CD8-positive, alpha-beta memory T cell (primary cell): ENCODE data around the gene IMP4. TPM values are rescaled to one million over a fixed set of nuclear protein-coding genes. Genes with fewer than 3 reads are reported as not detected.
A peak's percentile ranks its signal among the peaks of the same experiment; 100 is the strongest.

Experiments used
- CTCF ChIA-PET: fragments of 350-600 bp; sonication (Branson Sonifier 250); formaldehyde crosslinking; loops from one replicate; lab custom pipeline; 2021; ENCODE audit warnings: antibody characterized with exemption; lab: Charles Lee
- POLR2A ChIA-PET: fragments of 350-600 bp; sonication (Branson Sonifier 250); formaldehyde crosslinking; loops from one replicate; lab custom pipeline; 2021; ENCODE audit warnings: antibody characterized with exemption; lab: Charles Lee
- DNase-seq, 5 donors: peaks; one replicate each; pipeline versions ENCODE4 v3.0.0 to v3.0.0-alpha.2; 2020 to 2022; ENCODE audit warnings: mixed read lengths in 1 of 5
- H3K27ac ChIP-seq: one replicate; pipeline ENCODE4 v1.7.0; 2013; ENCODE audit warnings: low read depth, mild to moderate bottlenecking, low read length, moderate library complexity
- H3K27me3 ChIP-seq: 2 replicates; pipeline ENCODE4 v1.7.0; 2013; ENCODE audit warnings: low read length, mild to moderate bottlenecking; ENCODE audit not compliant: insufficient read depth, poor library complexity, severe bottlenecking
- H3K36me3 ChIP-seq: 2 replicates; pipeline ENCODE4 v1.7.0; 2013; ENCODE audit warnings: mild to moderate bottlenecking, low read length, moderate library complexity; ENCODE audit not compliant: insufficient read depth
- H3K4me1 ChIP-seq: 2 replicates; pipeline ENCODE4 v1.7.0; 2013; ENCODE audit warnings: mild to moderate bottlenecking, low read length, moderate library complexity; ENCODE audit not compliant: insufficient read depth
- H3K4me3 ChIP-seq: 2 replicates; pipeline ENCODE4 v1.7.0; 2013; ENCODE audit warnings: mild to moderate bottlenecking, low read length
- H3K9me3 ChIP-seq: 2 replicates; pipeline ENCODE4 v1.7.0; 2013; ENCODE audit warnings: mild to moderate bottlenecking, low read length
- H3K27ac Mint-ChIP-seq, 8 donors: one replicate each; pipeline ENCODE4 v1.8.0; 2020 to 2021; ENCODE audit warnings: mixed read lengths in 8 of 8, mild to moderate bottlenecking in 6 of 8, inconsistent platforms in 3 of 8, moderate library complexity in 3 of 8
- H3K27me3 Mint-ChIP-seq, 2 donors: one replicate each; pipeline ENCODE4 v1.8.0; 2020 to 2021; ENCODE audit warnings: mixed read lengths in 2 of 2, mild to moderate bottlenecking in 1 of 2, moderate library complexity in 1 of 2
- H3K36me3 Mint-ChIP-seq, 3 donors: one replicate each; pipeline ENCODE4 v1.8.0; 2020 to 2021; ENCODE audit warnings: mixed read lengths in 3 of 3, inconsistent platforms in 1 of 3, mild to moderate bottlenecking in 1 of 3
- H3K4me1 Mint-ChIP-seq, 3 donors: one replicate each; pipeline ENCODE4 v1.8.0; 2020 to 2021; ENCODE audit warnings: mixed read lengths in 3 of 3, inconsistent platforms in 1 of 3, mild to moderate bottlenecking in 1 of 3
- H3K4me3 Mint-ChIP-seq, 7 donors: one replicate each; pipeline ENCODE4 v1.8.0; 2020 to 2021; ENCODE audit warnings: mixed read lengths in 7 of 7, mild to moderate bottlenecking in 6 of 7, moderate library complexity in 4 of 7, inconsistent platforms in 2 of 7
- H3K9me3 Mint-ChIP-seq, 5 donors: one replicate each; pipeline ENCODE4 v1.8.0; 2020 to 2022; ENCODE audit warnings: mixed read lengths in 5 of 5, mild to moderate bottlenecking in 3 of 5, moderate library complexity in 2 of 5, inconsistent platforms in 1 of 5
- polyA plus RNA-seq: library from polyadenylated mRNA; unstranded; fragments of 300-500 nt; fragmentation: Illumina TruSeq; gene quantifications from one replicate; pipeline ENCODE4 v1.2.3, GENCODE V29; 2021
- total RNA-seq, 2 experiments: library from RNA; stranded (reverse); gene quantifications; one replicate each; pipeline ENCODE4 v1.2.3, GENCODE V29; 2021

The IMP4 gene
- total and polyA plus RNA-seq, 3 experiments from 2014 or later: 86.8 to 239 (median 227) TPM

DNA sequence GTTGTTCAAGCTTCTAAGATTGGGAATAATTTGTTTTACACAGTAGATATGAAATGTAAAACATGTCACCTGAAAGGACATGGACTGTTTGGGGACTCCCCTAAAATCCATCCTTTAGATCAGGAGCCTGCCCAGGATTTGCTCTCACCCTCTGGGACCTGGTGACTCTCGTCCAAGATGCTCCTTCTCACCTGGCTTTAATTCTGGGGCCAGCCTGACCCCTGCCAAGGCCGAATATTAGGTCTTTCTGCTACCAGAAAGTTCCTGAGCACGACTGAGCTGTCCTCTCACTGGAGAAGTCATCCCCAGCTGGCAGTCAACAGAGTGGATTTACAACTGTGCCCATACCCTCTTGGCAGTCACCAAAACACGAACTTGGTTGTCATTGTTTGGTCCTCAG, 38.4 kb downstream of the IMP4 start:
- H3K27ac ChIP-seq: no peak overlapping the region
- Mint-ChIP-seq H3K27me3 (no peaks in the 10 kb centered on the region), H3K36me3 (peaks cover 0 to 39% (median 14%) of the 10 kb centered on the region in 3 donors), H3K4me3 (no peak overlapping the region), H3K27ac (peak overlapping the region in 1 of 8 donors; percentile 52), H3K4me1 (peaks cover 31 to 46% (median 46%) of the 10 kb centered on the region in 3 donors), H3K9me3 (no peaks in the 10 kb centered on the region)
- CTCF ChIA-PET: no interaction called here
- H3K4me1 ChIP-seq: peaks cover 22% of the 10 kb centered on the region
- POLR2A ChIA-PET: no interaction called here
- H3K36me3 ChIP-seq: no peaks in the 10 kb centered on the region
- no peak for DNase-seq
- no peaks in the 10 kb centered on the region for H3K27me3 ChIP-seq
- H3K4me3 ChIP-seq: no peak overlapping the region
- H3K9me3 ChIP-seq: no peaks in the 10 kb centered on the region

DNA sequence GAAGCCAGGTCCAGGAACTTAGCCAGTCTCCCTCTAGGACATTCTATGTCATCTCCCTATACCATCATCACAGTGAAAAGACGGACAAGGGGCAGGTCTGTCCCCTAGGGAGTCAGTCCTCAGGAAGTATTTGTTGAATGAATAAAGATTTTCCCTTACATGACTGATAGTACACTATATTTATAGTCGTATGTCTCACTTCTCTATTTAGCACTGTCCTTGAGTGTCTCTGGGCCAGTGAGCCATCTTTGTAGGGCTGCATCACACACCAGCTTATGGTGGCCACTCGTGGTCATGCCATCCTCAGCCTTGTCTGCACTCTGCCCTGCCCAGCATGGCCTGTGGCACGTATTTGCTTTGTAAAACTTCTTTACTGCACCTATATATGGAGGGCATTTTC, 38.9 kb downstream of the IMP4 start:
- peaks cover 21% of the 10 kb centered on the region for H3K4me1 ChIP-seq
- POLR2A ChIA-PET: no interaction called here

DNA sequence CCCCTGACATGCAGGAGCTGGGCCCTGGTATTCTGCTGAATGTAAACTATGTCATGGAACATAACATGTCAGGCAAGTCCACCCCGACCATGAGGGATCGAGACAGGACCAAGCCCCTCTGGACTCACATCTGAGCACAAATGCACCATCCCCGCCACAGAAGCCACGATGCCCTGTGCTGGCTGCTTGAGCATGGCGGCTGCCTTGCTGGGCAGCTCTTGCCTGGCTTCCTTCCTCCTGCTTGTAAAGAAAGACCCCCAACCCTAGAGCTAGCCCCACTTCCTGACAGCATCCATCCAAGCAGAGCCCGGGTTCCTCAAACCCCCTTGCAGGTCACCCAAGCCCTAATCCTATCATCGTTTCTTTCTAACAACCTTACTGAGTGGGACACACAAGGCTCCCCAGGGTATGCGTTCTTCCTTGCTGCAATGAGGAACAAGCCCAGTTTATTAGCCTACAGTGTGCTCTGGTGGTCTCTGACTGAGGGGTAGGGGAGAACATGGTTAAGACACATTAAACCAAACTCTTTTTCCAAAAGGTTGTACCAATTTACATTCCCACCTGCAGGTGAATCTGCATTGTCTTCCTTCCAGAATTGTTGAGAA, 39.7 kb downstream of the IMP4 start:
- H3K4me1 ChIP-seq: peaks cover 16% of the 10 kb centered on the region

More for the DNA sequence above, 38.9 kb downstream of the IMP4 start:
- Histone ChIP-seq H3K9me3 (no peaks in the 10 kb centered on the region), H3K27ac (no peak overlapping the region), H3K27me3 (no peaks in the 10 kb centered on the region), H3K36me3 (no peaks in the 10 kb centered on the region), H3K4me3 (no peak overlapping the region)
- CTCF ChIA-PET: no interaction called here
- Mint-ChIP-seq H3K27ac (peak overlapping the region in 2 of 8 donors; percentile 23 to 52), H3K27me3 (no peaks in the 10 kb centered on the region), H3K36me3 (peaks cover 0 to 37% (median 14%) of the 10 kb centered on the region in 3 donors), H3K4me3 (no peak overlapping the region), H3K4me1 (peaks cover 29 to 42% (median 42%) of the 10 kb centered on the region in 3 donors), H3K9me3 (no peaks in the 10 kb centered on the region)
- no peak for DNase-seq

GRCh38 chr2:130385709-130386108, 43.0 kb downstream of the IMP4 start:
- ChIA-PET POLR2A (no interaction called here), CTCF (interaction anchor here (1.1 to 1.4 kb wide), 2 partner anchors 9 to 13 kb away, joined by 3 to 4 read pairs; no protein-coding TSS in a partner anchor)

More for the DNA sequence above, 39.7 kb downstream of the IMP4 start:
- H3K27ac Mint-ChIP-seq: peak overlapping the region in 1 of 8 donors; percentile 81
- H3K36me3 Mint-ChIP-seq: peaks cover 0 to 37% (median 14%) of the 10 kb centered on the region in 3 donors
- peaks cover 24 to 34% (median 34%) of the 10 kb centered on the region in 3 donors for H3K4me1 Mint-ChIP-seq
- no peak for DNase-seq
- H3K36me3 ChIP-seq: no peaks in the 10 kb centered on the region
- H3K4me3 Mint-ChIP-seq: no peak overlapping the region
- no peak overlapping the region for H3K4me3 ChIP-seq
- H3K9me3 ChIP-seq: no peaks in the 10 kb centered on the region
- no peaks in the 10 kb centered on the region for H3K27me3 Mint-ChIP-seq
- H3K27me3 ChIP-seq: no peaks in the 10 kb centered on the region
- ChIA-PET POLR2A (no interaction called here), CTCF (interaction anchor here (1.3 kb wide), 1 partner anchor 9 kb away, joined by 5 read pairs; no protein-coding TSS in a partner anchor)
- H3K27ac ChIP-seq: no peak overlapping the region
- no peaks in the 10 kb centered on the region for H3K9me3 Mint-ChIP-seq

DNA sequence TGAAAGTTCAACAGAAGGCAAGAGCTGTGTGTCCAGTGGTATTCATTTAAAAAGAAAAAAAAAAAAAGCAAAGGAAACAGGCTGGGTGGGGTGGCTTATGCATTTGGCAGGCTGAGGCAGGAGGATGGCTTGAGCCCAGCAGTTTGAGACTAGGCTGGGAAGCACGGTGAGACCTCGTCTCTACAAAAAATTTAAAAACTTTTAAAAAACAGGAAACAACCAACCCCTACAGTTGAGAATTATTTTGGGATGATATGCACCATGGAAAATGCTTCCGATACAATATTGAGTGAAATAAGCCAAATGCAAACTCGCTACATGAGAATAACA, 44.3 kb downstream of the IMP4 start:
- peaks cover 0 to 15% (median 12%) of the 10 kb centered on the region in 3 donors for H3K36me3 Mint-ChIP-seq
- H3K4me1 Mint-ChIP-seq: peaks cover 10 to 23% (median 21%) of the 10 kb centered on the region in 3 donors
- ChIA-PET POLR2A (no interaction called here), CTCF (no interaction called here)
- Histone ChIP-seq H3K27me3 (no peaks in the 10 kb centered on the region), H3K36me3 (no peaks in the 10 kb centered on the region), H3K9me3 (no peaks in the 10 kb centered on the region), H3K4me3 (no peak overlapping the region), H3K27ac (no peak overlapping the region), H3K4me1 (peaks cover 9% of the 10 kb centered on the region)
- H3K27ac Mint-ChIP-seq: no peak overlapping the region
- no peaks in the 10 kb centered on the region for H3K9me3 Mint-ChIP-seq
- H3K27me3 Mint-ChIP-seq: no peaks in the 10 kb centered on the region
- no peak for DNase-seq
- H3K4me3 Mint-ChIP-seq: no peak overlapping the region

More at GRCh38 chr2:130385709-130386108, 43.0 kb downstream of the IMP4 start:
- no peaks in the 10 kb centered on the region for H3K9me3 Mint-ChIP-seq
- H3K4me1 ChIP-seq: peaks cover 5% of the 10 kb centered on the region
- no peak overlapping the region for H3K4me3 ChIP-seq
- no peaks in the 10 kb centered on the region for H3K27me3 ChIP-seq
- H3K9me3 ChIP-seq: no peaks in the 10 kb centered on the region
- peaks cover 0 to 25% (median 16%) of the 10 kb centered on the region in 3 donors for H3K36me3 Mint-ChIP-seq
- no peak for DNase-seq
- no peak overlapping the region for H3K27ac ChIP-seq
- H3K4me3 Mint-ChIP-seq: no peak overlapping the region
- peaks cover 4 to 12% (median 11%) of the 10 kb centered on the region in 3 donors for H3K4me1 Mint-ChIP-seq
- no peaks in the 10 kb centered on the region for H3K27me3 Mint-ChIP-seq
- H3K36me3 ChIP-seq: no peaks in the 10 kb centered on the region
- peak overlapping the region in 1 of 8 donors; percentile 55 for H3K27ac Mint-ChIP-seq

- no peak overlapping the region for H3K4me3 ChIP-seq
- H3K27me3 ChIP-seq: no peaks in the 10 kb centered on the region
- H3K4me3 Mint-ChIP-seq: no peak overlapping the region
- no peaks in the 10 kb centered on the region for H3K9me3 ChIP-seq
- H3K4me1 ChIP-seq: peaks cover 9% of the 10 kb centered on the region
- no peak overlapping the region for H3K27ac ChIP-seq
- DNase-seq: no peak
- CTCF ChIA-PET: no interaction called here
- no peaks in the 10 kb centered on the region for H3K27me3 Mint-ChIP-seq
- peaks cover 0 to 10% (median 8%) of the 10 kb centered on the region in 3 donors for H3K36me3 Mint-ChIP-seq
- H3K27ac Mint-ChIP-seq: no peak overlapping the region
- peaks cover 11 to 26% (median 22%) of the 10 kb centered on the region in 3 donors for H3K4me1 Mint-ChIP-seq
- H3K36me3 ChIP-seq: no peaks in the 10 kb centered on the region
- no peaks in the 10 kb centered on the region for H3K9me3 Mint-ChIP-seq
- POLR2A ChIA-PET: no interaction called here
Observed at GRCh38 chr2:130387804-130388203, 45.1 kb downstream of the IMP4 start.

DNA sequence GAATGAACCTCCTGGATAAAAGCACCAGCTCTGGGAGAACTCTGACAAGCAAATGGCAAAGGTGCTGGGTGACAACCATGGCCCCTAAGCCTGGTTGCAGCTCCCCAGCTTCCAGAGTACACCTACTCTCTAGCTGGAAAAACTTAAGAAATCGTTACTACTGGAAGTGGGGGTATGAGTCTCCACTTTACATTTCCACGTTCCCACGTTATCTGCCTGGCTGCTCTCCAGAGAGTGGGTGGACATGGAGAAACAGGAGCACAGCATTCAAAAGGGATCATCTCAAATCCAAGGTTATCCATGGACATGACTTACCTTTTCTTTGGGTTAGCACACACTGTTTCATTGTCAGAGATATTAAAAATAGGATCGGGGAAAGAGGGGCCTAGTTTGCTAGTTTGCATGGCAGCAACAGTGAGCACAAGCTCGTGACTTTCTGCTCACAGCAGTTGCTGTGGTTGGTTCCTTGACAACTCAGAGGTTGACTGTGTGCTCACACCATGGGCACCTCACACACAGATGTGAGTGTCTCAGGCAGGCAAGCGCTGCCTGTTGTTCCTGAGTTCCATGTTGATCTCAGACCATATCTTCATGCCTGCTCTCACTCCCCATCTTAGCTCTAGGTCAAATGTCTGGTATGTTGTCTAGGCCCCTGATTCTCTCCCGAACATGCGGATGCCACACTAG, 45.7 kb downstream of the IMP4 start:
- Histone ChIP-seq H3K9me3 (no peaks in the 10 kb centered on the region), H3K27ac (no peak overlapping the region), H3K4me1 (peaks cover 9% of the 10 kb centered on the region), H3K36me3 (no peaks in the 10 kb centered on the region), H3K27me3 (no peaks in the 10 kb centered on the region), H3K4me3 (no peak overlapping the region)
- Mint-ChIP-seq H3K36me3 (peaks cover 0 to 5% (median 3%) of the 10 kb centered on the region in 3 donors), H3K27me3 (no peaks in the 10 kb centered on the region), H3K4me3 (no peak overlapping the region), H3K27ac (no peak overlapping the region), H3K9me3 (no peaks in the 10 kb centered on the region), H3K4me1 (peaks cover 11 to 26% (median 22%) of the 10 kb centered on the region in 3 donors)
- CTCF ChIA-PET: no interaction called here
- no peak for DNase-seq
- POLR2A ChIA-PET: no interaction called here

DNA sequence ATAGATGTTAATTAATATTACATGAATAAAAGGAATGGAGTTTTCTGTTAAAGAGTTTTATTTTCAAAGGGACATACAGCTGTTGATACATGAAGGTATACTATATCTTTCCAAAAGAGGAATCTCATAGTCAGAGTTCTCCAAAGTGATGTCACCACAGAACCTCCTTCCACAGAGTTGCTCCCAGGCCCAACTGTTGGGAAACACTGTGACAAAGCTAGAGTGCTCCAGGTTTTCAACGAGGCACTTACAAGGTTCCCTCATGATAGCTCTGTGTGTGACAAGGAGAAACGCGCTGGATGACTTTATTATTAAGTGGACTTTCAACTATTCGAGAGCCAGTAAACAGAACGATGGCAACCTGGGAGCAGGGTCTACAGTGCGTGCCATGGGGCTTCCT, 46.7 kb downstream of the IMP4 start:
- H3K4me3 ChIP-seq: no peak overlapping the region
- DNase-seq: no peak
- H3K27ac ChIP-seq: no peak overlapping the region
- no peaks in the 10 kb centered on the region for H3K9me3 Mint-ChIP-seq
- no peaks in the 10 kb centered on the region for H3K27me3 ChIP-seq
- H3K36me3 Mint-ChIP-seq: peaks cover 2 to 5% (median 4%) of the 10 kb centered on the region in 3 donors
- ChIA-PET CTCF (no interaction called here), POLR2A (no interaction called here)
- peaks cover 11 to 26% (median 22%) of the 10 kb centered on the region in 3 donors for H3K4me1 Mint-ChIP-seq
- H3K36me3 ChIP-seq: no peaks in the 10 kb centered on the region
- H3K27me3 Mint-ChIP-seq: no peaks in the 10 kb centered on the region
- H3K27ac Mint-ChIP-seq: no peak overlapping the region
- peaks cover 9% of the 10 kb centered on the region for H3K4me1 ChIP-seq
- no peaks in the 10 kb centered on the region for H3K9me3 ChIP-seq
- peak overlapping the region in 1 of 7 donors; percentile 8 for H3K4me3 Mint-ChIP-seq
